Measurements from ENCODE around the gene ATF6.

ATF6 gene

GRCh38 chr1:161936786-161937185, 170.7 kb downstream of the ATF6 start:
- H3K27ac ChIP-seq: no peak overlapping the region
- TF ChIP-seq, protein P1, sequence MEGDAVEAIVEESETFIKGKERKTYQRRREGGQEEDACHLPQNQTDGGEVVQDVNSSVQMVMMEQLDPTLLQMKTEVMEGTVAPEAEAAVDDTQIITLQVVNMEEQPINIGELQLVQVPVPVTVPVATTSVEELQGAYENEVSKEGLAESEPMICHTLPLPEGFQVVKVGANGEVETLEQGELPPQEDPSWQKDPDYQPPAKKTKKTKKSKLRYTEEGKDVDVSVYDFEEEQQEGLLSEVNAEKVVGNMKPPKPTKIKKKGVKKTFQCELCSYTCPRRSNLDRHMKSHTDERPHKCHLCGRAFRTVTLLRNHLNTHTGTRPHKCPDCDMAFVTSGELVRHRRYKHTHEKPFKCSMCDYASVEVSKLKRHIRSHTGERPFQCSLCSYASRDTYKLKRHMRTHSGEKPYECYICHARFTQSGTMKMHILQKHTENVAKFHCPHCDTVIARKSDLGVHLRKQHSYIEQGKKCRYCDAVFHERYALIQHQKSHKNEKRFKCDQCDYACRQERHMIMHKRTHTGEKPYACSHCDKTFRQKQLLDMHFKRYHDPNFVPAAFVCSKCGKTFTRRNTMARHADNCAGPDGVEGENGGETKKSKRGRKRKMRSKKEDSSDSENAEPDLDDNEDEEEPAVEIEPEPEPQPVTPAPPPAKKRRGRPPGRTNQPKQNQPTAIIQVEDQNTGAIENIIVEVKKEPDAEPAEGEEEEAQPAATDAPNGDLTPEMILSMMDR (conservative IDR thresholded peaks at IDR 0.05): no peak
- no peak for TF ChIP-seq ZFX (IDR thresholded peaks at IDR 0.05)

DNA sequence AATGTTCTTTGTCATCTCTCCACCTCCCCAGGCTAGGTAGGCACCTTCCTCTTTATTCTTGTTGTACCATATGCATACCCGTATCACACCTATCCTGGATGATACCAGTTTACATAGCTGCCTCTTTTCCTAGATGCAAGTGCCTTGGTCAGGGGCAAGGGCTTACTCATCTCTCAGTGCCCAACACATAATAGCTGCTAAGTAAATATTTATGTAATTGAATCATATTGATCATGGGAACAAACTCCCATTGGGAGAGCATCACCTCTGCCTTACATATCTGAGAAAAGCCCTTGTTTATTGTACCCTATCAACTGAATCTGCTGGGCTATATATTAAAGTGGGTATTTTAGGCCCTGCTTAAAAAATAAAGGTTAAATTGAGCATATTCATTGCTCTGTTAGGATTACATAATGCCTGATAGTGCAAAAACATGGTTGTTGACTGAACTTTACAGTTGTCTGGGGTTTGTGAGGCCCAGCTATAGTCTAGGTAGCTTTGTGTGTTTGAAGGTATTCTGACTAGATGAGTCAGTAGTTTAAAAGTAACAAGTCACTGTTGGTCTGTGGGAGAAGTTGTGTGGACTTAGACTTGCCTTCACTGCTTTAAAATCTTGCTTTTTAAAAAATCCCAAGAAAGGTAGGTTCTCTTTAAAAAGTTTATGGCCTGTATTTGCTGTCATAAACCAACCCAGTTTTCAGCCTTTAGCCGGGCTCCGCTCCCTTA, 174.9 kb downstream of the ATF6 start:
- no peak overlapping the region for H3K27ac ChIP-seq
- TF ChIP-seq, protein P1 (conservative IDR thresholded peaks at IDR 0.05): no peak
- TF ChIP-seq ZFX (IDR thresholded peaks at IDR 0.05): no peak

DNA sequence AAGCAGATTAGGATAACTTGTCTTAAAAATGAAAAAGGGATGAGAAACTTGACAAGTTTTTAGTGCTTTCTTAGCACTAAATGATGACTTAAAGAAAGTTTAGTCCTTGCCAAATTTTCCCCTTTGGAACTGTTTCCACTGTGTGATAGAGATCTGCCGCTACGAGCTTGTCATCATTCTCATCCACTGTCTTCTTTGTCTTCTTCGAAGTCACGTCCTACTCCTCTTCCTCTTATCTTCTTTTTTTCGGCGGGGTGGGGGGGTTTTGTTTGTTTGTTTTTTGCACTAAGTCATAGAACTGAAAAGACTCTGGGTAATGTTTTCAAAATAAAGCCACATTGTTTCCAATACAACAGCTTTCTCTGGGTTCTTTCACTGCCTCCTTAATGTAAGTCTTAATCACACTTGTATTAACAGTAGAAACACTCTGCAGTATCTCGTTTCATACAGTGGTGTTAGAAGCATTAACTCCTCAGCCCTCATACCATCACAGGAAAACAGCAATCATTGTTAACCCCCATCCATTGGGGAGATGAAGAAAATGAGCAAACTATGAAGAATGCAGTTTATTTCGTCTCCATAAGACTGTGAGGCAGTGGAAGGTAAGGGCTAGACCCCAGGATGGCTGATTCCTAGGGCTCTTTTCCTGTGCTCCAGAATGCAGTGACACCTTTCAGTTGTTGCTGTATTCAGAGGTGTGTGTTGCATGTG, 175.8 kb downstream of the ATF6 start:
- TF ChIP-seq ZFX (IDR thresholded peaks at IDR 0.05): no peak
- TF ChIP-seq, protein P1 (conservative IDR thresholded peaks at IDR 0.05): no peak
- H3K27ac ChIP-seq: no peak overlapping the region

DNA sequence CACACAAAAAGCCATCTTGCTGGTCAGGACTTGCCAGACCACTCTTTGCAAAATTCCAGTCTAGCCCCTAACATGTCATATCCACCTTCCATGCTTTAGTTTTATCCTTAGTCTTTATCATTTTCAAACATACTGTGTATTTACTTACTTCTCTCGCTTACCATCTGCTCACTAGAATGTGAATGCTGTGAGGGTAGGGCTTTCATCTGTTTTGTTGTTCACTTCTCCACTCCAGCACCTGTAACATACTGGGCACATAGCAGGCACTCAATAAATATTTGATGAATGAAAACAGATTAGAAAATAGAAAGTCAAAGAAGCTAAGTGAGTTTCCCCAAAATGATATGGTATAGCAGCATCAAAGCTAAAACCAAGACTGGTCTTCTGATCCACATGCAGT, 177.6 kb downstream of the ATF6 start:
- no peak overlapping the region for H3K27ac ChIP-seq
- TF ChIP-seq ZFX (IDR thresholded peaks at IDR 0.05): no peak
- TF ChIP-seq, protein P1 (conservative IDR thresholded peaks at IDR 0.05): no peak

DNA sequence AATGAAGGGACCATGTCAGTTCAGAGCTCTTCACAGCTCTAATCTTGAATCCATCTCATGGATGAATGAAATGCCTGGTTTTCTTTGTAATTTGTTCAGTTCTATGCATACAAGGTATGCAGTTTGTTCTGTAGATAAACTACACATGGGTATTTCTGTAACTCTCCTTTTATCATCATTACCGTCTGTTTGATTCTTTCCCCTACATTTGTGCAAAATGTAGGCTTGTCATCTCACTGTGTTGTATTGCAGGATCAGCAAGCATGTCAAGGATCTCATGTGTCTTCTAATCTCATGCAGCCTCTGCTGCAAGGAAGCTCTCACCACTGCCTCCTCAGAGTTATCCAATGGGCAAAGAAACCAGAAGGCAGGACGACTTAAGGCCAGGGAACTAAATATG, 178.3 kb downstream of the ATF6 start:
- TF ChIP-seq, protein P1 (conservative IDR thresholded peaks at IDR 0.05): no peak
- TF ChIP-seq ZFX (IDR thresholded peaks at IDR 0.05): no peak
- H3K27ac ChIP-seq: no peak overlapping the region

GRCh38 chr1:161945306-161946060, 179.4 kb downstream of the ATF6 start:
- H3K27ac ChIP-seq: no peak overlapping the region
- TF ChIP-seq, protein P1 (conservative IDR thresholded peaks at IDR 0.05): no peak
- TF ChIP-seq ZFX (IDR thresholded peaks at IDR 0.05): no peak

All from C4-2B (cell line).